Stimulated activated CD4-positive, alpha-beta T cell treated with anti-CD3 and anti-CD28 coated beads, Interleukin-4, amount 100 ng/mL, for 48 hours (primary cell): ENCODE results near the gene LRRC61.
"Not testable (repeated sequence)": the region's sequence is repeated elsewhere in the genome, so short reads cannot be mapped to it uniquely, and the experiment has no call there.

Source experiments
- DNase-seq, 2 donors: peaks; one replicate each; pipeline ENCODE4 v3.0.0-alpha.2; 2020; ENCODE audit warnings: low read depth in 2 of 2

LRRC61 gene

DNA sequence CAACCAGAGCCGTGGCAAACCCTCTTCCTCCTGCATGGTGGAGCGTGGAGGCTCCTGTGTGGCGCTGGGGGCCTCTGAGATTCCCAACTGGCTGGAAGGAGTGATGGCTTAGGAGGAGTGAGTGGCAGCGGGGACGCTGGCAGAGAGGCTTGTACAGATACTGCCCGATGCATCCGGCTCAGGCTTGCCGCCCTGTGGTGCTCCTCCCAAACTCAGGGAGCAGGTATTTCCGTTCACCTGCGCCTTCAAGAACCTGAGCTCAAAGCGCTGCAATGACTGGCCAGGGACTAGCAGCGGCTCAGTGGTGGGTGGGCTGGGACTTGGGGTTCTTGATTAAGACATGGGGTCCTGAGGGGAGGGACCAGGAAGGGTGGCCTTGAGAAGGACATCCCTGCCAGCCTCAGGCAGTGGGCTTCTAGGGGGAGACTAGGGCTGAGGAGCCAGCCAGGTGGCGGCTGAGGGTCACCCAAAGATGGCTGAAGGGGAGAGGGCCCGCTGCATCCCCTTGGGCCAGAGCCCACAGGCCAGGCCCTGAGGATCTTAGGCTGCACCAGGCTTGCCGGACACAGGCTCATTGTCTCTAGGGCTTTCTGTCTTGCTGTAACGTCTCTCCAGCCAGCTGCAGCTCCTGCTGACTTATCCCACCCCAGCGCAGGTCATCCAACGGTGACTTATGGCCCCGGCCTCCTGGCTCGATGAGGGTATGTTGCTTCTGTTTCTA, 59.1 kb downstream of the LRRC61 start:
- DNase-seq = no peak

DNA sequence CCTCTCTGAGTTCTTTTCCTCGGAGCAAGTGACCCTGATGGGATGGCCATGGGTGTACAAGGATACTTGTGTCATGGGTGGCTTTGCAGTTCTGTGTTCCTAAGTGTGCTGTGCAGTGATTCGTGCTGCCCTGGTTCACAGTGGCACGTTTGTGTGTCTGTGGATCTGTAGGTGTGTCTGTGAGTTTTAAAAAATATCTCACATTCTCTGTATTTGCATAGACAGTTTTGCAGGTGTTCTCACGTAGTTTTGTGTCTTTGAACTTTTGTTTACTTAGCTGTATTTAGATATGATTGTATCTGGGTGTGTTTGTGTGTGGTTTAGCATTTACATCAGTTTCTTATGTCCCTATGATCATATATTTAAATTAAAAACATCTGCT, 59.7 kb downstream of the LRRC61 start:
- DNase-seq = no peak

DNA sequence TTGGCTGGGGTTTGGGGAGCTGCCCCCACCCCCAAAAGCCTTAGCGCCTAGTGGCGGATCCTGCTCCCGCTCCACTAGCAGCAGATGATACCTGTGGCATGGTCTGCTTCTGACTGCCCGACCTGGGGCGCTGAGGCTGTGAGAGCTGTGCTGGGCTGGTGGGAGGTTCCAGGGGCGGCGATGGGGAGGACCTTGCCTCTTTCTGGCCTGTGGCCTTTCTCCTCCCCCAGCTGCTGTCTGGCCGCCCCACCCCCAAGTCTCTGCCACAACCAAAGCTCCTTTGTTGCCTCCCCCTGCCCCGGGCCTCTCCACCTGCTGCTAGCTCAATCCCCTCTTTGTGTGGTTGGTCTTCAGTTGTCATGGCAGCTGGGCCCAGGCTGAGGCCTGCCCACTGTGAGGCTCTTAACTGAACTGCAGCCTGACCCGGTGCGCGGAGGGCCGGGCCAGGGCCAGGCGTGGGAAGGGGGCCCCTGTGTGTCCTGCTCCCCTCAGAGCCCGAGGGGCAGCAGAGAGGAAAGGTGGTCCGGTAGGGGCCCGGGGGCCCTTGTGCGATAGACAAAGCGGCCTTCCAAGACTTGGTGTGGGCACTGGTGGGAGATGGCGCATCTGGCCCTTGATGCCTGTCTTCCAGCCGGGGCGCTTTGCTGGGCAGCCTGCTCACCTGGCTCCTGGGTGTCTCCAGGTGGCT, 60.7 kb downstream of the LRRC61 start:
- DNase-seq = no peak

DNA sequence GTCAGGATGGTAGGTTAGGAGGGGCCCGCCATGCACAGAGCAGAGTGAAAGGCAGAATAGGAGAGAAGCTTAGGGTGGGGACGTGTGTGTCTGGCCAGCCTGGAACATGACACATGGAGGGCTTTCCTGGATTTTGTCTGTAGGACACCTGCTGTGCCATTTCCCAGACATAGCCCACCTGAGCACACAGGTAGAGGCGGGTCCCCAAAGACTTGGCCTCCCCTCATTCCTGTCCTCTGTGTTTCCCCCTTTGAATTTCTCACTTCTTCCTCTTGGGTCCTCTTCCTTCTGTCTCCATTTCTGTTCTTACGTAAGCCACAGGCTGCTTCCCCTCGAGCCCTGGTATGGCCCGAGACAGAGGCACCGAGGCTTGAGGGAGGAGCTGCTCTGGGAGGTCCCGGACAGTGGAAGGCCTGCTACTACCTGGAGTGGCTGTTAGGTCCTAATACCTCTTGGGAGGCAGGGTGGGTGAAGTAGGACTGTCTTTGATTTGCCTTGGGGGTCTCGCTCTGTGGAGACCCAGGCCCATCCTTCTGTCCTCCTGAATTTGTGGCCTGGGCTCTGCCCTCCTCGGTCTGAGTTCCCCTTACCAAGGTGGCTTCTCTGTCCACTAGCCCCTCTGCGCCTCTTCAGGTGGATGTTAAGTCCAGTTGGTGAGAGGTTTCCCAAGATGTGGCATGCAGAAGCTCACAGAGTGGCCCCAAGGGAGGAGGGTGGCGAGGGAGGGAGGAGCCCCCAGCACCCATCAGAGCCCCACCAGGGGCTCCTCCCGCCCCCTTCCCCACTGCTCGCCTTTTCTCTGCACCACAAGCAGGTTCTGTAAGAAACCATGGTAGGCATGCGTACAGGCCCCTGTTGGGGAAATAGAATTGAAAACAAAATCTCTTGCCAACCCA, 61.5 kb downstream of the LRRC61 start:
- no peak for DNase-seq

DNA sequence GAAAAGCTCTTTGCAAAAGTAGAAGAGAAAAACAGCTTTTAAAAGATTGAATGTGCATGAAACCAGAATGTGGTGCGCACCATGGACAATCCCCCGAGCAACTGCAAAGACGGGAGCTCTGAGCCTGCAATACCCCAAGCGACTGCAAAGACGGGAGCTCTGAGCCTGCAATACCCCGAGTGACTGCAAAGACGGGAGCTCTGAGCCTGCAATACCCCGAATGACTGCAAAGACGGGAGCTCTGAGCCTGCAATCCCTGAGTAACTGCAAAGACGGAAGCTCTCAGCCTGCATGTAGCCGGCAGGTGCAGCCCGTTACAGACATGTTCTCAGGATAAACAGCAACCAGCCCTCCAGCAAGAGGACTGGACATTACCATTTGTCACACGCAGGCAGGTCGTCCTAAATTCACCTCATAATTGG, 62.2 kb downstream of the LRRC61 start:
- DNase-seq = no peak

DNA sequence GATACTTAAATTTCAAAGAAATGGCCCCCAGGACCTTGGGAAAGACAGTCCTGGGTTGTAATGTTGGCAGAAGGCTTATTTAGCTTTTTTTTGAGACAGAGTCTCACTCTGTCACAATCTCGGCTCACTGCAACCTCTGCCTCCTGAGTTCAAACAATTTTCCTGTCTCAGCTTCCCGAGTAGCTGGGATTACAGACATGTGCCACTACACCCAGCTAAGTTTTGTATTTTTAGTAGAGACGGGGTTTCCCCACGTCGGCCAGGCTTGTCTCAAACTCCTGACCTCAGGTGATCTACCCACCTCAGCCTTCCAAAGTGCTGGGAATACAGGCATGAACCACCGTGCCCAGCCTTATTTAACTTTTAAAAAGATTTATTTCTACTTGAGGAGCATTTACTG, 62.7 kb downstream of the LRRC61 start:
- DNase-seq = not testable (repeated sequence)
